Neural cell (in vitro differentiated cells): Measurements from ENCODE around the gene CHCHD2. TPM values are rescaled to one million over a fixed set of nuclear protein-coding genes. Genes with fewer than 3 reads are reported as not detected.

Source experiments
- H2AFZ ChIP-seq: fragments of 200-600, 300-800 bp; sonication (generic), shearing (Covaris generic); 2 replicates; pipeline ENCODE4 v1.6.0; 2014; ENCODE audit warnings: low read depth, mild to moderate bottlenecking, antibody characterized with exemption, low read length, moderate library complexity
- H3F3A ChIP-seq: fragments of 200-600 bp; shearing (Covaris generic); 2 replicates; pipeline ENCODE4 v1.6.1; 2016; ENCODE audit warnings: mild to moderate bottlenecking, moderate library complexity, mixed read lengths, antibody characterized with exemption, low read length; ENCODE audit not compliant: insufficient read depth, poor library complexity, severe bottlenecking
- H3K27ac ChIP-seq: fragments of 200-600, 300-800 bp; sonication (generic), shearing (Covaris generic); 2 replicates; pipeline ENCODE4 v1.5.1; 2014; ENCODE audit warnings: mild to moderate bottlenecking, low read length, moderate library complexity
- H3K27me3 ChIP-seq: fragments of 300-800, 200-600 bp; sonication (generic), shearing (Covaris generic); 2 replicates; pipeline ENCODE4 v1.6.0; 2014; ENCODE audit warnings: mild to moderate bottlenecking, low read depth, low read length, moderate library complexity; ENCODE audit not compliant: insufficient read depth
- H3K36me3 ChIP-seq: fragments of 300-800, 200-600 bp; sonication (generic), shearing (Covaris generic); 2 replicates; pipeline ENCODE4 v1.5.1; 2014; ENCODE audit warnings: mild to moderate bottlenecking, antibody characterized with exemption, low read length, moderate library complexity; ENCODE audit not compliant: insufficient read depth
- H3K4me2 ChIP-seq: fragments of 300-800, 200-600 bp; sonication (generic), shearing (Covaris generic); 2 replicates; pipeline ENCODE4 v1.6.0; 2014; ENCODE audit warnings: mild to moderate bottlenecking, low read length
- H3K4me3 ChIP-seq: fragments of 300-800, 200-600 bp; sonication (generic), shearing (Covaris generic); 2 replicates; pipeline ENCODE4 v1.5.1; 2014; ENCODE audit warnings: mild to moderate bottlenecking, low read length, moderate library complexity
- H3K79me2 ChIP-seq: fragments of 200-600 bp; shearing (Covaris generic); replicated peaks from 2 replicates; pipeline ENCODE4 v1.6.0; 2014; ENCODE audit warnings: mild to moderate bottlenecking, low read length, moderate library complexity; ENCODE audit not compliant: insufficient read depth
- H3K9ac ChIP-seq: fragments of 300-800, 200-600 bp; sonication (generic), shearing (Covaris generic); 2 replicates; pipeline ENCODE4 v1.6.1; 2016; ENCODE audit warnings: mild to moderate bottlenecking, low read length, mixed read lengths
- H3K9me2 ChIP-seq: fragments of 200-600 bp; shearing (Covaris generic); 2 replicates; pipeline ENCODE4 v1.6.1; 2016; ENCODE audit warnings: mild to moderate bottlenecking, low read length, mixed read lengths; ENCODE audit not compliant: insufficient read depth
- H3K9me3 ChIP-seq: fragments of 200-600, 300-800 bp; sonication (generic), shearing (Covaris generic); 2 replicates; pipeline ENCODE4 v1.6.1; 2016; ENCODE audit warnings: mild to moderate bottlenecking, mixed run types, low read length, moderate library complexity, mixed read lengths
- H4K20me1 ChIP-seq: fragments of 200-600 bp; shearing (Covaris generic); 2 replicates; pipeline ENCODE4 v1.6.1; 2016; ENCODE audit warnings: mild to moderate bottlenecking, mixed run types; ENCODE audit not compliant: insufficient read depth
- EP300 ChIP-seq: fragments of 450-650 bp; conservative IDR thresholded peaks from 2 replicates; pipeline ENCODE4 v1.6.1; 2014; ENCODE audit warnings: antibody characterized with exemption, mild to moderate bottlenecking, moderate library complexity; ENCODE audit not compliant: poor library complexity, severe bottlenecking
- EZH2 ChIP-seq: fragments of 200-600, 300-800 bp; shearing (Covaris generic), sonication (generic); IDR thresholded peaks from 2 replicates; pipeline ENCODE4 v1.6.1; 2014; ENCODE audit warnings: antibody characterized with exemption, low read length, borderline replicate concordance, mild to moderate bottlenecking; ENCODE audit not compliant: insufficient read depth, poor library complexity, severe bottlenecking
- MXI1 ChIP-seq: fragments of 450-650 bp; conservative IDR thresholded peaks from 2 replicates; pipeline ENCODE4 v1.6.1; 2014; ENCODE audit warnings: antibody characterized with exemption, mild to moderate bottlenecking; ENCODE audit not compliant: poor library complexity, severe bottlenecking
- POLR2AphosphoS5 ChIP-seq: IDR thresholded peaks from 2 replicates; pipeline ENCODE4 v1.6.1; 2012
- RAD21 ChIP-seq: fragments of 450-650 bp; conservative IDR thresholded peaks from 2 replicates; pipeline ENCODE4 v1.6.1; 2014; ENCODE audit warnings: antibody characterized with exemption, mild to moderate bottlenecking, moderate library complexity
- SMC3 ChIP-seq: fragments of 450-650 bp; conservative IDR thresholded peaks from 2 replicates; pipeline ENCODE4 v1.6.1; 2014; ENCODE audit warnings: antibody characterized with exemption, mild to moderate bottlenecking, moderate library complexity; ENCODE audit not compliant: poor library complexity
- TAF1 ChIP-seq: IDR thresholded peaks from 2 replicates; pipeline ENCODE4 v1.6.1; 2012; ENCODE audit warnings: low read depth
- polyA plus RNA-seq: library from polyadenylated mRNA; depleted of rRNA; stranded (reverse); fragments of >200 nt; gene quantifications from 2 replicates; pipeline ENCODE4 v1.2.3, GENCODE V29; 2014
- TF ChIP-seq, protein P1 (sequence below): IDR thresholded peaks from 2 replicates; pipeline ENCODE4 v1.6.1; 2012; ENCODE audit warnings: borderline replicate concordance
- TF ChIP-seq, protein P2 (sequence below): fragments of 450-650 bp; IDR thresholded peaks from 2 replicates; pipeline ENCODE4 v1.5.1; 2014; ENCODE audit warnings: antibody characterized with exemption, mild to moderate bottlenecking, moderate library complexity; ENCODE audit not compliant: poor library complexity, severe bottlenecking

Gene CHCHD2
- polyA plus RNA-seq, 1 donor from 2014 or later: 380 TPM

DNA sequence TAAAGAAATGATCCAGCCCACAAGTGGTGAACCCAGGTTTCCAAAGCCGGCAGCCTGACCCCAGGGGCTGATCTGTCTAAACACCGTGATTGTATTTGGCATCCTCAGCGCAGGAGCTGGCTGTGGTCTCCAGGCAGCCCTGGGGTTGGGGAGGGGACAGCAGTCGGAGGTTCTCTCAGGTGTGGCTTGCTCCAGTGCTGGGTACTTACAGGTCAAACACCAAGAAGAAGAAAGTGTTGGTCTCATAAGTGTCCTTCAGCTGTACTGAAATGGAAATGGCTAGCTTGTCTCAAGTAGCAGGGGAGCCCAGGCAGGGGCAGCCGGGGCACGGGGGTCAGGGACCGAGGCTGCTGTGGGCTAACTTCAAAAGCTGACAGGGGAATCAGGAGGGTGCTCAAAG lies 19.5 kb downstream of the CHCHD2 start:
- Histone ChIP-seq H3K79me2 (no peaks in the 10 kb centered on the region), H3F3A (no peaks in the 10 kb centered on the region), H3K9ac (no peak overlapping the region), H3K27me3 (no peaks in the 10 kb centered on the region), H2AFZ (no peak overlapping the region), H3K9me2 (no peaks in the 10 kb centered on the region), H4K20me1 (no peaks in the 10 kb centered on the region), H3K27ac (no peak overlapping the region), H3K4me2 (no peak overlapping the region), H3K4me3 (no peak overlapping the region), H3K9me3 (no peaks in the 10 kb centered on the region), H3K36me3 (no peaks in the 10 kb centered on the region)
- TF ChIP-seq SMC3: no peak
- TF ChIP-seq, protein P1, sequence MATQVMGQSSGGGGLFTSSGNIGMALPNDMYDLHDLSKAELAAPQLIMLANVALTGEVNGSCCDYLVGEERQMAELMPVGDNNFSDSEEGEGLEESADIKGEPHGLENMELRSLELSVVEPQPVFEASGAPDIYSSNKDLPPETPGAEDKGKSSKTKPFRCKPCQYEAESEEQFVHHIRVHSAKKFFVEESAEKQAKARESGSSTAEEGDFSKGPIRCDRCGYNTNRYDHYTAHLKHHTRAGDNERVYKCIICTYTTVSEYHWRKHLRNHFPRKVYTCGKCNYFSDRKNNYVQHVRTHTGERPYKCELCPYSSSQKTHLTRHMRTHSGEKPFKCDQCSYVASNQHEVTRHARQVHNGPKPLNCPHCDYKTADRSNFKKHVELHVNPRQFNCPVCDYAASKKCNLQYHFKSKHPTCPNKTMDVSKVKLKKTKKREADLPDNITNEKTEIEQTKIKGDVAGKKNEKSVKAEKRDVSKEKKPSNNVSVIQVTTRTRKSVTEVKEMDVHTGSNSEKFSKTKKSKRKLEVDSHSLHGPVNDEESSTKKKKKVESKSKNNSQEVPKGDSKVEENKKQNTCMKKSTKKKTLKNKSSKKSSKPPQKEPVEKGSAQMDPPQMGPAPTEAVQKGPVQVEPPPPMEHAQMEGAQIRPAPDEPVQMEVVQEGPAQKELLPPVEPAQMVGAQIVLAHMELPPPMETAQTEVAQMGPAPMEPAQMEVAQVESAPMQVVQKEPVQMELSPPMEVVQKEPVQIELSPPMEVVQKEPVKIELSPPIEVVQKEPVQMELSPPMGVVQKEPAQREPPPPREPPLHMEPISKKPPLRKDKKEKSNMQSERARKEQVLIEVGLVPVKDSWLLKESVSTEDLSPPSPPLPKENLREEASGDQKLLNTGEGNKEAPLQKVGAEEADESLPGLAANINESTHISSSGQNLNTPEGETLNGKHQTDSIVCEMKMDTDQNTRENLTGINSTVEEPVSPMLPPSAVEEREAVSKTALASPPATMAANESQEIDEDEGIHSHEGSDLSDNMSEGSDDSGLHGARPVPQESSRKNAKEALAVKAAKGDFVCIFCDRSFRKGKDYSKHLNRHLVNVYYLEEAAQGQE: no peak
- no peak for TF ChIP-seq EZH2
- TF ChIP-seq MXI1: no peak
- no peak for TF ChIP-seq RAD21
- no peak for TF ChIP-seq POLR2AphosphoS5
- no peak for TF ChIP-seq EP300
- no peak for TF ChIP-seq TAF1
- TF ChIP-seq, protein P2, sequence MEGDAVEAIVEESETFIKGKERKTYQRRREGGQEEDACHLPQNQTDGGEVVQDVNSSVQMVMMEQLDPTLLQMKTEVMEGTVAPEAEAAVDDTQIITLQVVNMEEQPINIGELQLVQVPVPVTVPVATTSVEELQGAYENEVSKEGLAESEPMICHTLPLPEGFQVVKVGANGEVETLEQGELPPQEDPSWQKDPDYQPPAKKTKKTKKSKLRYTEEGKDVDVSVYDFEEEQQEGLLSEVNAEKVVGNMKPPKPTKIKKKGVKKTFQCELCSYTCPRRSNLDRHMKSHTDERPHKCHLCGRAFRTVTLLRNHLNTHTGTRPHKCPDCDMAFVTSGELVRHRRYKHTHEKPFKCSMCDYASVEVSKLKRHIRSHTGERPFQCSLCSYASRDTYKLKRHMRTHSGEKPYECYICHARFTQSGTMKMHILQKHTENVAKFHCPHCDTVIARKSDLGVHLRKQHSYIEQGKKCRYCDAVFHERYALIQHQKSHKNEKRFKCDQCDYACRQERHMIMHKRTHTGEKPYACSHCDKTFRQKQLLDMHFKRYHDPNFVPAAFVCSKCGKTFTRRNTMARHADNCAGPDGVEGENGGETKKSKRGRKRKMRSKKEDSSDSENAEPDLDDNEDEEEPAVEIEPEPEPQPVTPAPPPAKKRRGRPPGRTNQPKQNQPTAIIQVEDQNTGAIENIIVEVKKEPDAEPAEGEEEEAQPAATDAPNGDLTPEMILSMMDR: no peak

DNA sequence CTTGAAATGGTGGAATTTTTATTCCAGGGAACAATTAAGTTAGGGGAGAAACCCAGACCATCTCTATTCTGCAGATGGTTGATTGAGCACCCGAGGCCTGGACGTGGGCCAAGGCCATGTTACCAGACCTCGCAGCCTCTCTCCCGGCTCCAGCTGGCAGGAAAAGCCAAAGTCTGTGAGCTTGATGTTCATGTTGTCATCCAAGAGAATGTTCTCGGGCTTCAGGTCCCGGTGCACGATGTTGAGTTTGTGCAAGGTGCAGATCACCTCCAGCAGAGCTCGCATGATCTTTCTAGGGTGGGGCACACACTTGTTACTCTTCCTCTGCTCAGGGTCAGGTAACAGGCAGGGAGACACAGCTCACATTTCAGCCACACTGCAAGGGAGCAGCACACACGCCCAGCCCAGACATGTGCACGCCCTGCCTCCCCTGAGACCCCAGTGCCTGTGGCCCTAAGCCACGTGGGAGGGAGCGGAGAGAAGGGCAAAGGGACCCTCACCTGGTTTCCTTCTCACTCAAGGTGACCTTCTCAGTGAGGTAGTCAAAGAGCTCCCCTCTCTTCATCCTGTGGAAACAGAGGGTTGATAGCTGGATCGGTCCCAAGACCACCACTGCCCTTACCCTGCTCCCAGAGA lies 23.0 kb downstream of the CHCHD2 start:
- Histone ChIP-seq H3F3A (no peaks in the 10 kb centered on the region), H3K4me2 (no peak overlapping the region), H3K27me3 (no peaks in the 10 kb centered on the region), H3K36me3 (no peaks in the 10 kb centered on the region), H3K79me2 (no peaks in the 10 kb centered on the region), H3K27ac (no peak overlapping the region), H2AFZ (no peak overlapping the region), H3K9me2 (no peaks in the 10 kb centered on the region), H3K9ac (no peak overlapping the region), H3K4me3 (no peak overlapping the region), H3K9me3 (no peaks in the 10 kb centered on the region), H4K20me1 (no peaks in the 10 kb centered on the region)
- TF ChIP-seq POLR2AphosphoS5 (no peak), EZH2 (no peak), TAF1 (no peak), RAD21 (no peak), EP300 (no peak), SMC3 (no peak), MXI1 (no peak)
- TF ChIP-seq, protein P1: no peak
- TF ChIP-seq, protein P2: no peak
